GM19023 (cell line): ENCODE data around the gene YTHDF2.
"Not testable (repeated sequence)": the region's sequence is repeated elsewhere in the genome, so short reads cannot be mapped to it uniquely, and the experiment has no call there.

Experiments used
- ATAC-seq: cut with Tn5 transposase; IDR thresholded peaks from one replicate; pipeline ENCODE4 v1.9.1; 2021; ENCODE audit warnings: mild to moderate bottlenecking, moderate library complexity; ENCODE audit not compliant: unreplicated experiment

Gene YTHDF2

GRCh38 chr1:28758420-28758819 lies 21.7 kb downstream of the YTHDF2 start:
- no peak for ATAC-seq

- ATAC-seq, result no peak
Measured at GRCh38 chr1:28759257-28759656, 22.5 kb downstream of the YTHDF2 start.

- ATAC-seq, result no peak
Measured at GRCh38 chr1:28761189-28761588, 24.4 kb downstream of the YTHDF2 start.

- no peak for ATAC-seq
Measured at GRCh38 chr1:28766532-28767183, 29.9 kb downstream of the YTHDF2 start.

- ATAC-seq, result no peak
Measured at GRCh38 chr1:28770601-28771165, 33.9 kb downstream of the YTHDF2 start.

- not testable (repeated sequence) for ATAC-seq
Measured at GRCh38 chr1:28771921-28772320, 35.2 kb downstream of the YTHDF2 start.

- ATAC-seq, result no peak
Measured at GRCh38 chr1:28773105-28773504, 36.4 kb downstream of the YTHDF2 start.

- ATAC-seq, result no peak
Measured at GRCh38 chr1:28775121-28775942, 38.6 kb downstream of the YTHDF2 start.

GRCh38 chr1:28776341-28776740 lies 39.6 kb downstream of the YTHDF2 start:
- no peak for ATAC-seq

- ATAC-seq, result no peak
Measured at GRCh38 chr1:28778021-28778420, 41.3 kb downstream of the YTHDF2 start.

- ATAC-seq, result no peak
Measured at GRCh38 chr1:28779751-28780408, 43.1 kb downstream of the YTHDF2 start.

- no peak for ATAC-seq
Measured at GRCh38 chr1:28781305-28781704, 44.6 kb downstream of the YTHDF2 start.

GRCh38 chr1:28782011-28782410 lies 45.3 kb downstream of the YTHDF2 start:
- ATAC-seq, result no peak

GRCh38 chr1:28783363-28783762 lies 46.6 kb downstream of the YTHDF2 start:
- ATAC-seq, result no peak

GRCh38 chr1:28789412-28789811 lies 52.7 kb downstream of the YTHDF2 start:
- ATAC-seq, result no peak

GRCh38 chr1:28789816-28790215 lies 53.1 kb downstream of the YTHDF2 start:
- no peak for ATAC-seq

- ATAC-seq, result no peak
Measured at GRCh38 chr1:28790377-28791035, 53.8 kb downstream of the YTHDF2 start.

- not testable (repeated sequence) for ATAC-seq
Measured at GRCh38 chr1:28791929-28792328, 55.2 kb downstream of the YTHDF2 start.

- no peak for ATAC-seq
Measured at GRCh38 chr1:28792644-28793121, 55.9 kb downstream of the YTHDF2 start.

GRCh38 chr1:28794582-28794981 lies 57.8 kb downstream of the YTHDF2 start:
- not testable (repeated sequence) for ATAC-seq
